ENCODE results near the gene ADAM8. TPM values are rescaled to one million over a fixed set of nuclear protein-coding genes. Genes with fewer than 3 reads are reported as not detected.

ADAM8 gene
- polyA plus RNA-seq, 1 donor from 2014 or later: 6.4 TPM

DNA sequence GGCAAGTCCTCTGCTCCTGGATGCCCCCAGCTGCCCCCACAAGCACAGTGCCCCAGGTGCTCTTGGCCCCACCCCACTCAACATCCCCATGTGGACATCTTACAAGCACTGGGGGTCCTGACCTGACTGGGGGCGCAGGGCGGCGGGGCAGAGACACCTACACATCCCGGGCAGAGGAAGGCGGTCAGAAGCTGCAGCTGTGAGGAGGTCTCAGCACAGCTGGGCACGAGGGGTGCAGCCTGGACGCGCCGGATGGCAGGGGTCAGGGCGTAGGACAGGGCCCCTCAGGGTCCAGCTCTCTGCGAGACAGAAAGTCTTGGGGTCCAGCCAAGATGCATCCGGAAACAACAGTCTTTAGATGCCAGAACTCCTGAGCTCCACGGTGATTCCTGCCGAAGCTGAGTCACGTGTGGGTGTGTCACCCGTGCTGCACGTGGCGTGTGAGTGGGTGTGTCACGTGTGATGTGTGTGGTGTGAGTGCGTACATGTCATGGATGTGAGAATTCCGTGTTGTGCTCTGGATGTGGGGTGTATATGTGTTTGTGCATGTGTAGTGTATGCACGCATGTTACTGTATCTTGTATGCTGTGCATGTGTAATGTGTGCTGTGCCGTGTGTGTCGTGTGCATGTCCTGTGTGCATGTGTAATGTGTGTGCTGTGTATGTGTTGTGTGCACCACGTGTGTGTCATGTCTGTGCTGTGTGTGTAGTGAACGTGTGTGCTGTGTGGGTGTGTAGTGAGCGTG, 33.9 kb downstream of the ADAM8 start:
- Histone ChIP-seq H3K9ac (ENCODE audit: low read length) (no peak overlapping the region), H3K9me2 (ENCODE audit: insufficient read depth, low read length) (no peaks in the 10 kb centered on the region), H3K4me3 (ENCODE audit: low read length) (no peak overlapping the region), H3K27ac (ENCODE audit: low read length) (no peak overlapping the region), H4K20me1 (ENCODE audit: insufficient read depth) (no peaks in the 10 kb centered on the region), H3K27me3 (ENCODE audit: insufficient read depth, low read depth, low read length) (peaks cover 19% of the 10 kb centered on the region), H3K9me3 (ENCODE audit: low read length) (no peaks in the 10 kb centered on the region), H3F3A (ENCODE audit: insufficient read depth, low read length, poor library complexity, severe bottlenecking) (no peaks in the 10 kb centered on the region), H3K36me3 (ENCODE audit: insufficient read depth, low read length) (no peaks in the 10 kb centered on the region), H2AFZ (ENCODE audit: low read depth, low read length) (no peak overlapping the region), H3K4me2 (ENCODE audit: low read length) (no peak overlapping the region), H3K79me2 (replicated peaks; ENCODE audit: insufficient read depth, low read length) (no peaks in the 10 kb centered on the region)
- no peak for TF ChIP-seq RAD21 (conservative IDR thresholded peaks at IDR 0.05)
- no peak for TF ChIP-seq MXI1 (conservative IDR thresholded peaks at IDR 0.05; ENCODE audit: poor library complexity, severe bottlenecking)
- TF ChIP-seq TAF1 (IDR thresholded peaks at IDR 0.05; ENCODE audit: low read depth): no peak
- no peak for TF ChIP-seq SMC3 (conservative IDR thresholded peaks at IDR 0.05; ENCODE audit: poor library complexity)
- TF ChIP-seq, protein P1, sequence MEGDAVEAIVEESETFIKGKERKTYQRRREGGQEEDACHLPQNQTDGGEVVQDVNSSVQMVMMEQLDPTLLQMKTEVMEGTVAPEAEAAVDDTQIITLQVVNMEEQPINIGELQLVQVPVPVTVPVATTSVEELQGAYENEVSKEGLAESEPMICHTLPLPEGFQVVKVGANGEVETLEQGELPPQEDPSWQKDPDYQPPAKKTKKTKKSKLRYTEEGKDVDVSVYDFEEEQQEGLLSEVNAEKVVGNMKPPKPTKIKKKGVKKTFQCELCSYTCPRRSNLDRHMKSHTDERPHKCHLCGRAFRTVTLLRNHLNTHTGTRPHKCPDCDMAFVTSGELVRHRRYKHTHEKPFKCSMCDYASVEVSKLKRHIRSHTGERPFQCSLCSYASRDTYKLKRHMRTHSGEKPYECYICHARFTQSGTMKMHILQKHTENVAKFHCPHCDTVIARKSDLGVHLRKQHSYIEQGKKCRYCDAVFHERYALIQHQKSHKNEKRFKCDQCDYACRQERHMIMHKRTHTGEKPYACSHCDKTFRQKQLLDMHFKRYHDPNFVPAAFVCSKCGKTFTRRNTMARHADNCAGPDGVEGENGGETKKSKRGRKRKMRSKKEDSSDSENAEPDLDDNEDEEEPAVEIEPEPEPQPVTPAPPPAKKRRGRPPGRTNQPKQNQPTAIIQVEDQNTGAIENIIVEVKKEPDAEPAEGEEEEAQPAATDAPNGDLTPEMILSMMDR (IDR thresholded peaks at IDR 0.05; ENCODE audit: poor library complexity, severe bottlenecking): no peak
- TF ChIP-seq EP300 (conservative IDR thresholded peaks at IDR 0.05; ENCODE audit: poor library complexity, severe bottlenecking): no peak
- TF ChIP-seq POLR2AphosphoS5 (IDR thresholded peaks at IDR 0.05): no peak
- TF ChIP-seq, protein P2, sequence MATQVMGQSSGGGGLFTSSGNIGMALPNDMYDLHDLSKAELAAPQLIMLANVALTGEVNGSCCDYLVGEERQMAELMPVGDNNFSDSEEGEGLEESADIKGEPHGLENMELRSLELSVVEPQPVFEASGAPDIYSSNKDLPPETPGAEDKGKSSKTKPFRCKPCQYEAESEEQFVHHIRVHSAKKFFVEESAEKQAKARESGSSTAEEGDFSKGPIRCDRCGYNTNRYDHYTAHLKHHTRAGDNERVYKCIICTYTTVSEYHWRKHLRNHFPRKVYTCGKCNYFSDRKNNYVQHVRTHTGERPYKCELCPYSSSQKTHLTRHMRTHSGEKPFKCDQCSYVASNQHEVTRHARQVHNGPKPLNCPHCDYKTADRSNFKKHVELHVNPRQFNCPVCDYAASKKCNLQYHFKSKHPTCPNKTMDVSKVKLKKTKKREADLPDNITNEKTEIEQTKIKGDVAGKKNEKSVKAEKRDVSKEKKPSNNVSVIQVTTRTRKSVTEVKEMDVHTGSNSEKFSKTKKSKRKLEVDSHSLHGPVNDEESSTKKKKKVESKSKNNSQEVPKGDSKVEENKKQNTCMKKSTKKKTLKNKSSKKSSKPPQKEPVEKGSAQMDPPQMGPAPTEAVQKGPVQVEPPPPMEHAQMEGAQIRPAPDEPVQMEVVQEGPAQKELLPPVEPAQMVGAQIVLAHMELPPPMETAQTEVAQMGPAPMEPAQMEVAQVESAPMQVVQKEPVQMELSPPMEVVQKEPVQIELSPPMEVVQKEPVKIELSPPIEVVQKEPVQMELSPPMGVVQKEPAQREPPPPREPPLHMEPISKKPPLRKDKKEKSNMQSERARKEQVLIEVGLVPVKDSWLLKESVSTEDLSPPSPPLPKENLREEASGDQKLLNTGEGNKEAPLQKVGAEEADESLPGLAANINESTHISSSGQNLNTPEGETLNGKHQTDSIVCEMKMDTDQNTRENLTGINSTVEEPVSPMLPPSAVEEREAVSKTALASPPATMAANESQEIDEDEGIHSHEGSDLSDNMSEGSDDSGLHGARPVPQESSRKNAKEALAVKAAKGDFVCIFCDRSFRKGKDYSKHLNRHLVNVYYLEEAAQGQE (IDR thresholded peaks at IDR 0.05; ENCODE audit: borderline replicate concordance): no peak
- no peak for TF ChIP-seq EZH2 (IDR thresholded peaks at IDR 0.05; ENCODE audit: borderline replicate concordance, insufficient read depth, low read length, poor library complexity, severe bottlenecking)

DNA sequence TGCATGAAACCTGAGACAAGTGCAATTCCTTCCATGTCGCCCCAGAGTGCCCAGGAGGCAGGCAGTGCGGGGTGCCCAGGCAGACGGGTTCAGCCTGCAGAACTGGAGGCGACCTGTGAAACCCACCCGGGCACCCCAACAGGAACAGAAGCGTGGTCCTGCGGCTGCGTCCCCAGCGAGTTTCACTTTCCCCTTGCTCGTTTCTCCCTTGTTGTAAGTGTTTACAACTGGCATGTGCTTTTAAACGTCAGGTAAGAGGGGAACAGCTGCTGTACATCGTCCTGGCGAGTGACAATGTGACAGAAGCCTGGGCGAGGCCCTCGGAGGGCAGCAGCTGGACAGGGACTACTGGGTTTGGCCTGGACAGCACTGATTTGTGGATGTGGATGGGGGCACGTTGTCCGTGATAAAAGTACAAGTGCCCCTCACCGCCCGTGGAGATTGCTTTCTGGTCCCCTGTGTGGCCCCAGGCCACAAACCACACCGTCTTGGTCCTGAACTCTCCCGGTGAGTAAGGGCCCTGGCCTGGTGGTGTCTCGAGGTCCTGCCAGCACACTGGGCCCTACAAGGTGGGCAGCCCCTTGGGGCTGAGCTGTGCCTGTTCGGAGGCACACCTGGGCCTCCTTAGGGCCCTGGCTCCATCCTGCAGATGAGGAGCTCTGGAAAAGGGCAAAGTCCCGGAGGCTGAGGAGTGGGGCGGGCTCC, 35.0 kb downstream of the ADAM8 start:
- H3K36me3 ChIP-seq (ENCODE audit: insufficient read depth, low read length): no peaks in the 10 kb centered on the region
- no peak overlapping the region for H3K4me2 ChIP-seq (ENCODE audit: low read length)
- H3K27ac ChIP-seq (ENCODE audit: low read length): no peak overlapping the region
- H4K20me1 ChIP-seq (ENCODE audit: insufficient read depth): no peaks in the 10 kb centered on the region
- no peaks in the 10 kb centered on the region for H3K9me2 ChIP-seq (ENCODE audit: insufficient read depth, low read length)
- H3K4me3 ChIP-seq (ENCODE audit: low read length): no peak overlapping the region
- no peak overlapping the region for H3K9ac ChIP-seq (ENCODE audit: low read length)
- TF ChIP-seq, protein P2 (IDR thresholded peaks at IDR 0.05; ENCODE audit: borderline replicate concordance): no peak
- TF ChIP-seq EZH2 (IDR thresholded peaks at IDR 0.05; ENCODE audit: borderline replicate concordance, insufficient read depth, low read length, poor library complexity, severe bottlenecking): no peak
- no peak for TF ChIP-seq SMC3 (conservative IDR thresholded peaks at IDR 0.05; ENCODE audit: poor library complexity)
- no peak for TF ChIP-seq MXI1 (conservative IDR thresholded peaks at IDR 0.05; ENCODE audit: poor library complexity, severe bottlenecking)
- TF ChIP-seq, protein P1 (IDR thresholded peaks at IDR 0.05; ENCODE audit: poor library complexity, severe bottlenecking): no peak
- no peak for TF ChIP-seq TAF1 (IDR thresholded peaks at IDR 0.05; ENCODE audit: low read depth)
- no peak for TF ChIP-seq RAD21 (conservative IDR thresholded peaks at IDR 0.05)
- no peak for TF ChIP-seq EP300 (conservative IDR thresholded peaks at IDR 0.05; ENCODE audit: poor library complexity, severe bottlenecking)
- TF ChIP-seq POLR2AphosphoS5 (IDR thresholded peaks at IDR 0.05): no peak
- H3K9me3 ChIP-seq (ENCODE audit: low read length): no peaks in the 10 kb centered on the region
- H3K79me2 ChIP-seq (replicated peaks; ENCODE audit: insufficient read depth, low read length): no peaks in the 10 kb centered on the region
- H2AFZ ChIP-seq (ENCODE audit: low read depth, low read length): no peak overlapping the region
- H3K27me3 ChIP-seq (ENCODE audit: insufficient read depth, low read depth, low read length): peaks cover 30% of the 10 kb centered on the region
- no peaks in the 10 kb centered on the region for H3F3A ChIP-seq (ENCODE audit: insufficient read depth, low read length, poor library complexity, severe bottlenecking)
